IPS DF 6.9 (cell line): ENCODE measurements around the gene PARVB.

ENCODE experiments used
- DNase-seq: peaks from one replicate; pipeline ENCODE4 v3.0.0-alpha.2; 2013; ENCODE audit warnings: low read depth, low spot score
- H3K27ac ChIP-seq: one replicate; pipeline ENCODE4 v1.5.1; 2013; ENCODE audit warnings: low read length, control low read depth
- H3K27me3 ChIP-seq: 2 replicates; pipeline ENCODE4 v1.6.1; 2013; ENCODE audit warnings: mild to moderate bottlenecking, low read length; ENCODE audit not compliant: control insufficient read depth, insufficient read depth
- H3K36me3 ChIP-seq: 2 replicates; pipeline ENCODE4 v1.6.1; 2013; ENCODE audit warnings: low read length; ENCODE audit not compliant: control insufficient read depth, insufficient read depth
- H3K4me1 ChIP-seq: 2 replicates; pipeline ENCODE4 v1.6.1; 2013; ENCODE audit warnings: low read length; ENCODE audit not compliant: control insufficient read depth, insufficient read depth
- H3K4me3 ChIP-seq: 2 replicates; pipeline ENCODE4 v1.5.1; 2013; ENCODE audit warnings: mild to moderate bottlenecking, low read length
- H3K9me3 ChIP-seq: 2 replicates; pipeline ENCODE4 v1.6.1; 2013; ENCODE audit warnings: low read length, inconsistent platforms; ENCODE audit not compliant: control insufficient read depth, insufficient read depth
- WGBS: extraction: QIAGEN DNeasy Blood & Tissue Kit; methylation state at CpG from one replicate; pipeline ENCODE4 v1.1.7; 2013; ENCODE audit warnings: mixed read lengths, missing lambda C conversion rate; ENCODE audit not compliant: insufficient read length, insufficient coverage; 5-methylcytosine and 5-hydroxymethylcytosine counted together

PARVB gene

DNA sequence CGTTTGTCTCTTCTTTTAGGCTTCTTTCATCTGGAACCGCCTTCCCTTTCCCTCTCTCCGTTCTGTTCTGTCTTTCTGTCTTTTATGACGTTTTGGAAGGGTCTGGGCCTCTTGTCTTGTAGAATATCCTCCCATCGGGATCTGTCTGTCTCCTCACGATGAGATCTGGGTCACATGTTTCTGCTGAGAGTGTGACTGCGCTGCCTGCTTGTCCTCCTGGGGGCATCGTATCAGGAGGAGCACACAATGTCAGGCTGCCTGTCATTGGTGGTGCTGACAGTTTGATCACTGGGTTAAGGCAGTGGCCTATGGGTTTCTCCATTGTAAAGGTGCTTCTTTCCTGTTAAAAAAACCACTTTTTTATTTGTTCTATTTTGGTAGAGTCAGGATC lies 96.2 kb downstream of the PARVB start:
- H3K36me3 ChIP-seq = no peaks in the 10 kb centered on the region
- H3K9me3 ChIP-seq = no peaks in the 10 kb centered on the region
- no peak overlapping the region for H3K27ac ChIP-seq
- no peak overlapping the region for H3K4me3 ChIP-seq
- no peaks in the 10 kb centered on the region for H3K4me1 ChIP-seq
- no CpG with 5 or more reads among the region's 8 CpGs for WGBS
- no peak for DNase-seq
- H3K27me3 ChIP-seq = no peaks in the 10 kb centered on the region

DNA sequence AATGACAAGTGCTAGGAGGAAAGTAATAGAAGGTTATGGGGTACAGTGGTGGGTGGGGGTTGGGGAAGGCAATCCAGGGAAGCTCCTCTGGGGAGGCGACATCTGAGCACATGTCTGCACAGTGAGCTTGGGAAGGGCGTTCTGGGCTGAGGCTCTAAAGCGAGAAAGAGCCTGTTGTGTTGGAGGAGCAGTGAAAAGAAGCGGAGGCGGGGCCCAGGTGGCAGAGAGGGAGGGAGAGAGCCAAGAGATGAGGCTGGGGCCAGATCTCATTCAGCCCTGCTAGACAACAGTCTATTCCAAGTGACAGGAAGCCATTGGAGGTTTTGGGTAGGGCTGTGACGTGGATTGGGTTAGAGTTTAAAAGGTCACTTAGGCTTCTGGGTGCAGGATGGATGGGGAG lies 101.3 kb downstream of the PARVB start:
- Histone ChIP-seq H3K4me3 (no peak overlapping the region), H3K27ac (no peak overlapping the region), H3K27me3 (no peaks in the 10 kb centered on the region), H3K4me1 (no peaks in the 10 kb centered on the region), H3K9me3 (0 out of 2 replicates have a peak, but pooled peaks cover 1% of the 10 kb centered on the region), H3K36me3 (no peaks in the 10 kb centered on the region)
- no CpG with 5 or more reads among the region's 6 CpGs for WGBS
- DNase-seq = no peak

DNA sequence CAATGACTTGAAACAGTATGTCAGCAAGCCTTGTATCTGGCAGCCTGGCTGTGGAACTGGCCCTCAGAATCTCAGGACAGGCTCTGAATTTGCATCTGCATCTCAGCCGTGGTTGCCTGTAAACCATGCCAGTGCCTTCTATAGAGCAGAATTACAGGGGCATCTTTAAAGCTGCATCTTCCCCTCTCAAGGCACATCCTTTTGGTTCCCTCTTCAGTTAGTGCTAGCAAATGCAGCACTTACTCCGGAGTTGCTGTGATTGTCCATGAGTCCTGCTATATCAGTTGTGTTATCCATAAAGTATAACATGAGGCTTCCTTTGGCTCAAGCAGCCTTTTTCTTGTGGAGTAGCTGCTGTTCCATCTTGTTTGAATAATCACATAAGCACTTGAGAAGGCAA lies 102.7 kb downstream of the PARVB start:
- no peaks in the 10 kb centered on the region; the same call in 1 of the 2 replicates for H3K4me1 ChIP-seq
- no peaks in the 10 kb centered on the region for H3K36me3 ChIP-seq
- H3K9me3 ChIP-seq = 0 out of 2 replicates have a peak, but pooled peaks cover 1% of the 10 kb centered on the region
- no peak overlapping the region for H3K4me3 ChIP-seq
- no peaks in the 10 kb centered on the region for H3K27me3 ChIP-seq
- no peak overlapping the region for H3K27ac ChIP-seq
- WGBS = no CpG with 5 or more reads among the region's 2 CpGs
- no peak for DNase-seq

DNA sequence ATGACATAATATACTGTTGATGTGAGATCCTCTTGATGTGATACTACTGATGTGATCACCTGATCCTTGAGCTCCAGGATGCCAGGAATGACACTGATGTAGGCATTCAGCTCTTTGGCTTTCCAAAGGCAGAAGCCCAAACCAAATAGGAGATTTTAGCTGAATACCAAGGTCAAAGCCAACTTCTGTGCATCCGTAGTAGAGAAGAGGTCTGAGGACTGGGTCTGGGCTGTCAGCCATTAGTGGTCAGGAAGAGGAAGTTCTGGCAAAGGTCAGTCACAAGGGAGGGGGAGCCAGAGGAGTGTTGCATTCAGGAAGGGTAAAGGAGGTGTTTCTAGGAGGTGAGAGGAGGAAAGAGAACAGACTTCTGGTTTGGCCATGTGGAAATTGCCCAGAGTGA lies 103.3 kb downstream of the PARVB start:
- no peak for DNase-seq
- H3K9me3 ChIP-seq = 0 out of 2 replicates have a peak, but pooled peaks cover 1% of the 10 kb centered on the region
- H3K36me3 ChIP-seq = no peaks in the 10 kb centered on the region
- WGBS = no CpG with 5 or more reads among the region's 1 CpG
- no peaks in the 10 kb centered on the region for H3K27me3 ChIP-seq
- H3K4me3 ChIP-seq = no peak overlapping the region
- H3K27ac ChIP-seq = no peak overlapping the region
- no peaks in the 10 kb centered on the region; the same call in 1 of the 2 replicates for H3K4me1 ChIP-seq

DNA sequence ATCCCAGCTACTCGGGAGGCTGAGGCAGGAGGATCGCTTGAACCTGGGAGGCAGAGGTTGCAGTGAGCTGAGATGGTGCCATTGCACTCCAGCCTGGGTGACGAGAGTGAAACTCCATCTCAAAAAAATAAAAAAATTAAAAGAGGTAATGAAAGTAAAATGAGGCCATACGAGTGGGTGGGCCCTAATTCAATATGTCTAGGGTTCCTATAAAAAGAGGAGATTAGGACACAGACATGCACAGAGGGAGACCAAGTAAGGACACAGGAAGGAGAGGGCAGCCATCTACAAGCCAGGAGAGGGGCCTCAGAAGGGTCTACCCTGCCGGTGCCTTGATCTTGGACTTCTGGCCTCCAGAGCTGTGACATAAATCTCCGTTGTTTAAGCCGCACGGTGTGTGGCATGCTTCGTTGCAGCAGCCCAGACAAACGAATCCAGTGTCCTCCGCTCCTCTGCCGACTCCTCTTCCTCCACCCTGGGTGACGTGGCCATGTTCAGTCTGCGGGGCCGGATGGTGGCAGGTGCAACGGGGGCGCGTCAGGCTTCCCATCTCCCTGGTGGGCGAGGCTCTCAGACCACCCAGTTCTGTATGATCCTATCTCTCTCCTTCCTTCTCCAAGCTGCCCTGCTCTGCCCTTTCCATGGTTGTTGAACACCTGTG lies 105.0 kb downstream of the PARVB start:
- no peak overlapping the region for H3K4me3 ChIP-seq
- no peak for DNase-seq
- H3K27me3 ChIP-seq = no peaks in the 10 kb centered on the region
- H3K4me1 ChIP-seq = no peaks in the 10 kb centered on the region; the same call in 1 of the 2 replicates
- H3K36me3 ChIP-seq = no peaks in the 10 kb centered on the region
- WGBS = no CpG with 5 or more reads among the region's 19 CpGs
- H3K9me3 ChIP-seq = 0 out of 2 replicates have a peak, but pooled peaks cover 1% of the 10 kb centered on the region
- no peak overlapping the region for H3K27ac ChIP-seq

DNA sequence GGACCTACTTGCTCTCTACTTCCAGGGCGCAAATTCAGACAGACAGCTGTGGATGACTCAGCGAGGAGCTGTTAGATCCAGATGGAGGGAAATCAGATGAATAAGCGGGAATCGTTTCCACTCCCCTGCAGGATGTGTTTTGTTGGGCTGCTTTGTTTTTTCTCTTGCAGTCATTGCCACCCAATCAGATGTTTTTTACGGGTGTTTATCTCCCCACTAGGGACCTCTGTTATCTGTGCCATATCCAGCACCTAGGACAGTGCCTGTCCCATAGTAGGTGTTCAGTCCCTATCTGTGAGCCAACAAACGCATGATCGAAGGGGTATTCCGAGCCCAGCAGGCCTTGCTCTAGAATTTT lies 105.5 kb downstream of the PARVB start:
- Histone ChIP-seq H3K27me3 (no peaks in the 10 kb centered on the region), H3K9me3 (0 out of 2 replicates have a peak, but pooled peaks cover 1% of the 10 kb centered on the region)
- no peak for DNase-seq

DNA sequence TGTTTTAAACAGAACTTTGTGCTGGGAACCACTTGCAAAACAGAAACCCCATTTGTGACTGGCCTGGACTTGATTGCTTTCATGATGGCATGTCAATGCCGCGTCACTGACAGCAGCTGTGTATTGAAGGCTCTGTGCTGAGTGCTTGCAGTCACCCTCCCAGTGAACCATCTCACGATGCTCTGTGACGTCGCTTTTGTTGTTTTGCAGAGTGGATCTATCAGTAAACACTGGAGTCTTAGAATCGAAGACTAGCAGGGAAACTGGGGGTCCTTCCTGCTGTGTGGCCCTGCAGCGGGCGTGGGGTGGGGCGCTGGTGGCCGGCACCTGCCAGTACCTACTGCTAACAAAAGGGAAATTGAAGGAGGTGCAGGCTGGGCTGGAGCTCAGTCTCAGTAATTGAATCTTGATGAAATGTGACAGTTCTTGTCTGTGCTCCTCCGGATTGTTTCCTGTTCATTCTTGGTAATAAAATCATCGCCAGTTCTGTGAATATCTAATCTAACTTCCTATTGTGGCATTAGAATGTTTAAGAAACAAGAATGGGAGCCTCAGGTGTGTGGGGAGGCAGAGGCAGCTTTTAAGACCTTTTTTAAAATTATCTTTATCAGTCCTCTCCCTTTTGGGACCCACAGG lies 106.1 kb downstream of the PARVB start:
- no peak for DNase-seq
- WGBS = no CpG with 5 or more reads among the region's 12 CpGs

More for the DNA sequence above, 105.5 kb downstream of the PARVB start:
- H3K4me3 ChIP-seq = no peak overlapping the region
- no peaks in the 10 kb centered on the region; the same call in 1 of the 2 replicates for H3K4me1 ChIP-seq
- no peak overlapping the region for H3K27ac ChIP-seq
- no peaks in the 10 kb centered on the region for H3K36me3 ChIP-seq
- no CpG with 5 or more reads among the region's 8 CpGs for WGBS

DNA sequence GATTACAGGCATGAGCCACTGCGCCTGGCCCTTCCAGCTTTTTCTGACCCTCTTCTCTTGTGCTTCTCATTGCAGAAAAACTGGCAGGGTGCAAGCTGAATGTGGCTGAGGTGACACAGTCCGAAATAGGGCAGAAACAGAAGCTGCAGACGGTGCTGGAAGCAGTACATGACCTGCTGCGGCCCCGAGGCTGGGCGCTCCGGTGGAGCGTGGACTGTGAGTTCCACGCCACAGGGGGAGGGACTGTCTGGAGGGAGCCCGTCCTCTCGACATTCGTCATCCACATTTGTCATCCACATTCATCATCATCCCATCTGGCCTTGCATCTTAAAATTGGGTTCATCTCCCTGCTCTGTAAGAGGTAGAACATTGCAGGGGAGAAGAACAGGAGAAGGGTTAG lies 107.3 kb downstream of the PARVB start:
- DNase-seq = no peak
- Histone ChIP-seq H3K27me3 (no peaks in the 10 kb centered on the region), H3K9me3 (0 out of 2 replicates have a peak, but pooled peaks cover 1% of the 10 kb centered on the region), H3K27ac (no peak overlapping the region), H3K4me1 (no peaks in the 10 kb centered on the region; the same call in 1 of the 2 replicates), H3K36me3 (no peaks in the 10 kb centered on the region), H3K4me3 (no peak overlapping the region)
- no CpG with 5 or more reads among the region's 12 CpGs for WGBS

More for the DNA sequence above, 106.1 kb downstream of the PARVB start:
- Histone ChIP-seq H3K4me3 (no peak overlapping the region), H3K9me3 (0 out of 2 replicates have a peak, but pooled peaks cover 1% of the 10 kb centered on the region), H3K36me3 (no peaks in the 10 kb centered on the region), H3K27me3 (no peaks in the 10 kb centered on the region), H3K4me1 (no peaks in the 10 kb centered on the region; the same call in 1 of the 2 replicates), H3K27ac (no peak overlapping the region)

DNA sequence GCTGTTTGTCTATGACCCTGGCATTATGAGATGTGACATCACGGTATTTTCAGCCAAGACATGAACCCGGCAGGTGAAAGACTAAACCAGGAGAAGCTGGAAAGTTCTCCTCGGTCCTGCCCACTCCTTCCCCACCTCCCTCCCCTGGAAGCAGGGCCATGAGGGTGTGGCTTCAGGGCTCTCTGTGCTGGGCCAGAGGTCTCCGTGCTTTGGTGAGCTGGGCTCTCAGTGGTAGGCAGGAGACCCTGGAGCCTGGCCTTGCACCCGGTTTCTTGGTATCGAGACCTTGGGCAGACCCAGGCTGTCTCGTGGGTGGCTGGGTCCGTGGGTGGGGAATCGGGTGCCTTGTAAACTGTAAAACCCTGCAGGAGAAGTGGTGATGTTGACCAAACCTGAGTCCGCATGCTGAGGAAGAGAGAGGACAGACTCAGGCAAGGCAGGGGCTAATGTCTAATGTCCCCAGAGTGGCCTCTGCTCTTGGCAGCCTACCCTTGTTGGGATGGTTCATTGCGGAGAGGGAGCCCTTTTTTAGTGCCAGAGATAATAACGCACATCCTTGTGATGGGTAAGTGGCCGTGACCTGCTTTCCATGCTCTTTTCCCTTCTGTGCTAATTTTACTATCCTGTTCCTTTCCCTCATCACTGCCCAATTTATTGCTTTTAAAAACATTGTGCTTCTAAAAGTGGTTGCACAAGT lies 108.0 kb downstream of the PARVB start:
- H3K36me3 ChIP-seq = no peaks in the 10 kb centered on the region

DNA sequence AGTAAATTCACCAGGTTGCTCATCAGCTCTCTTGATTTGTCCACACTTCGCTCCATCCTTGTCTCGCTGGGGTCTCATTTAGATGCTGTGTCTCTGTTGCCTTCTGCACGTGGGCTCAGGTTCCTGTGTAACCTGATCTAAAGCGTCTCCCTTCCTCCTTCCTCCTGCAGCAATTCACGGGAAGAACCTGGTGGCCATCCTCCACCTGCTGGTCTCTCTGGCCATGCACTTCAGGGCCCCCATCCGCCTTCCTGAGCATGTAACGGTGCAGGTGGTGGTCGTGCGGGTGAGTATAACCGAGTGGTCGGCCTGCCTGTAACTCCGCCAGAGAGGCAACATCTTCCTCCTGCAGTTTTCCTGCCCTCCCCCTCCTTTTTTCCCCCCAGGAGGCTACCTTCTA lies 108.6 kb downstream of the PARVB start:
- no peaks in the 10 kb centered on the region for H3K36me3 ChIP-seq
- H3K4me3 ChIP-seq = no peak overlapping the region
- H3K27ac ChIP-seq = no peak overlapping the region
- WGBS = no CpG with 5 or more reads among the region's 12 CpGs
- no peaks in the 10 kb centered on the region for H3K27me3 ChIP-seq
- no peaks in the 10 kb centered on the region; the same call in 1 of the 2 replicates for H3K4me1 ChIP-seq
- DNase-seq = no peak
- peaks cover 1% of the 10 kb centered on the region; the same call in 1 of the 2 replicates for H3K9me3 ChIP-seq

More for the DNA sequence above, 108.0 kb downstream of the PARVB start:
- no peak for DNase-seq
- no peak overlapping the region for H3K27ac ChIP-seq
- H3K9me3 ChIP-seq = peaks cover under 1% of the 10 kb centered on the region; the same call in 1 of the 2 replicates
- no peak overlapping the region for H3K4me3 ChIP-seq
- no peaks in the 10 kb centered on the region for H3K27me3 ChIP-seq
- H3K4me1 ChIP-seq = no peaks in the 10 kb centered on the region; the same call in 1 of the 2 replicates
- no CpG with 5 or more reads among the region's 13 CpGs for WGBS
